ENCODE measurements around the gene RHBDF1. TPM values are rescaled to one million over a fixed set of nuclear protein-coding genes. Genes with fewer than 3 reads are reported as not detected.

The RHBDF1 gene
- total and polyA plus RNA-seq, 2 of the 13 experiments (the other 11 are each of a cell fraction or from before 2014, with no cell fraction given), result 5.4 to 26.9 TPM

DNA sequence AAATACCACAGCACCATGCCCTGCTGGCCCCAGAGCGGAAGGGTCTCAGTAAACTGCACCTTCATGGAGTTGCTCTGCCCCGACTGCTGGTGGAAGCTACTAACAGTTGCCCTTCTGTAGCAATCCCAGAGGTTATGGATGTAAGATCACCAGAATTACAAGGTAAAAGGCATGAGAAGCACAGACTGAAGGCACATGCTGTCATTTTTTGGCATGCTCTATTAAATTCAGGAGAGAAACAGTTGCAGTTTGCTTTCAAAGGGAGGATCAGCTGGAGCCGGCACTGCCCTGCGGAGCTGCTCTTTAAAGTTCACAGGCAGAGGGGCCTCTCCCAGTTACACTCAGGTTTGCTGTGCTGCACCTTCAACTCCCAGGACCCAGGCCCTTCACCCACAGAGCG is 46.9 kb upstream of the RHBDF1 start:
- Histone ChIP-seq H3K4me3 (replicated peaks in 1 of 3; ENCODE audit: insufficient read depth in 1 of 3, low read depth in 2 of 3, low read length in 3 of 3) (no peak overlapping the region), H3K4me1 (ENCODE audit: insufficient read depth, low read length) (no peaks in the 10 kb centered on the region), H3K79me2 (ENCODE audit: insufficient read depth, low read length) (no peaks in the 10 kb centered on the region), H3K36me3 (replicated peaks in 1 of 2; ENCODE audit: control insufficient read depth in 1 of 2, insufficient read depth in 2 of 2, low read length in 2 of 2) (peaks cover 2 to 29% of the 10 kb centered on the region in 2 experiments; a peak in 4 of 5 replicates), H3K27ac (ENCODE audit: extremely low read length, insufficient read depth, low read length) (no peak overlapping the region), H2AFZ (ENCODE audit: low read length) (no peak overlapping the region), H3K9ac (ENCODE audit: insufficient read depth, low read depth, low read length) (no peak overlapping the region), H4K20me1 (ENCODE audit: insufficient read depth, low read length) (0 out of 2 replicates have a peak, but pooled peaks cover 4% of the 10 kb centered on the region), H3K4me2 (ENCODE audit: low read depth, low read length) (no peak overlapping the region), H3K27me3 (ENCODE audit: control insufficient read depth in 1 of 2, insufficient read depth in 2 of 2, low read length in 2 of 2) (no peaks in the 10 kb centered on the region), H3K9me3 (ENCODE audit: low read length) (no peaks in the 10 kb centered on the region)
- BruUV-seq (replicated peaks), result no TSS peak
- in situ Hi-C loops (cut with HindIII; ENCODE audit: extremely low pct_ligation_motif_present, low pct_unique_long_range_greater_than_20kb) (no loop called here), intact Hi-C loops (cut with micrococcal nuclease; ENCODE audit: unreplicated experiment) (loop anchor here (5.0 kb wide), 1 partner anchor 243 kb away; no protein-coding TSS in a partner anchor)
- ATAC-seq, result no peak
- no peak for DNase-seq (ENCODE audit: low spot score)
- WGBS (ENCODE audit: low lambda C conversion rate), result 96% methylated on average over 5 of the region's 5 CpGs
- TF ChIP-seq TCF7 (IDR thresholded peaks at IDR 0.05; ENCODE audit: low read depth), result no peak
- TF ChIP-seq ZNF124 (CRISPR knock-in tag; IDR thresholded peaks at IDR 0.05), result no peak
- no peak for TF ChIP-seq ZNF235 (CRISPR knock-in tag; IDR thresholded peaks at IDR 0.05; ENCODE audit: borderline replicate concordance)
- TF ChIP-seq, protein P1, sequence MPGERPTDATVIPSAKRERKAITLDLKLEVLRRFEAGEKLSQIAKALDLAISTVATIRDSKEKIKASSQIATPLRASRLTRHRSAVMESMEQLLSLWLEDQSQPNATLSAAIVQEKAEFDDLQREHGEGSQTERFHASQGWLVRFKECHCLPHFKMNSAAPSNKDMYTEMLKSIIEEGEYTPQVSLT (CRISPR knock-in tag; IDR thresholded peaks at IDR 0.05; ENCODE audit: borderline replicate concordance, low read depth), result no peak
- TF ChIP-seq, protein P2, sequence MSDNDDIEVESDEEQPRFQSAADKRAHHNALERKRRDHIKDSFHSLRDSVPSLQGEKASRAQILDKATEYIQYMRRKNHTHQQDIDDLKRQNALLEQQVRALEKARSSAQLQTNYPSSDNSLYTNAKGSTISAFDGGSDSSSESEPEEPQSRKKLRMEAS (IDR thresholded peaks at IDR 0.05), result no peak
- TF ChIP-seq, protein P3, sequence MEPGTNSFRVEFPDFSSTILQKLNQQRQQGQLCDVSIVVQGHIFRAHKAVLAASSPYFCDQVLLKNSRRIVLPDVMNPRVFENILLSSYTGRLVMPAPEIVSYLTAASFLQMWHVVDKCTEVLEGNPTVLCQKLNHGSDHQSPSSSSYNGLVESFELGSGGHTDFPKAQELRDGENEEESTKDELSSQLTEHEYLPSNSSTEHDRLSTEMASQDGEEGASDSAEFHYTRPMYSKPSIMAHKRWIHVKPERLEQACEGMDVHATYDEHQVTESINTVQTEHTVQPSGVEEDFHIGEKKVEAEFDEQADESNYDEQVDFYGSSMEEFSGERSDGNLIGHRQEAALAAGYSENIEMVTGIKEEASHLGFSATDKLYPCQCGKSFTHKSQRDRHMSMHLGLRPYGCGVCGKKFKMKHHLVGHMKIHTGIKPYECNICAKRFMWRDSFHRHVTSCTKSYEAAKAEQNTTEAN (CRISPR knock-in tag; conservative IDR thresholded peaks at IDR 0.05), result no peak
- TF ChIP-seq HES4 (CRISPR knock-in tag; IDR thresholded peaks at IDR 0.05; ENCODE audit: borderline replicate concordance), result no peak
- TF ChIP-seq GABPB1 (CRISPR knock-in tag; IDR thresholded peaks at IDR 0.05), result no peak
- no peak for TF ChIP-seq ZMYM2 (CRISPR knock-in tag; IDR thresholded peaks at IDR 0.05)
- no peak for TF ChIP-seq BRD4 (CRISPR knock-in tag; IDR thresholded peaks at IDR 0.05)
- FAIRE-seq, result no peak
- POLR2A ChIA-PET, result no interaction called here
- CTCF ChIA-PET (ENCODE audit: low intra/inter-chr PET ratio, low total read pairs), result no interaction called here

All from HepG2 (cell line).